DND-41 (cell line): Measurements from ENCODE around the gene NR1H2.
"Not testable (repeated sequence)": the region's sequence is repeated elsewhere in the genome, so short reads cannot be mapped to it uniquely, and the experiment has no call there.

Experiments used
- CTCF ChIP-seq: IDR thresholded peaks from 2 replicates; pipeline ENCODE4 v1.5.1; 2012; ENCODE audit warnings: borderline replicate concordance, low read length, moderate library complexity, mild to moderate bottlenecking; ENCODE audit not compliant: poor library complexity, severe bottlenecking; ENCODE audit errors: extremely low read depth
- EZH2 ChIP-seq: IDR thresholded peaks from 3 replicates; pipeline ENCODE4 v1.6.1; 2012; ENCODE audit warnings: borderline replicate concordance, low read depth, mild to moderate bottlenecking, moderate library complexity, low read length, inconsistent platforms; ENCODE audit not compliant: severe bottlenecking

DNA sequence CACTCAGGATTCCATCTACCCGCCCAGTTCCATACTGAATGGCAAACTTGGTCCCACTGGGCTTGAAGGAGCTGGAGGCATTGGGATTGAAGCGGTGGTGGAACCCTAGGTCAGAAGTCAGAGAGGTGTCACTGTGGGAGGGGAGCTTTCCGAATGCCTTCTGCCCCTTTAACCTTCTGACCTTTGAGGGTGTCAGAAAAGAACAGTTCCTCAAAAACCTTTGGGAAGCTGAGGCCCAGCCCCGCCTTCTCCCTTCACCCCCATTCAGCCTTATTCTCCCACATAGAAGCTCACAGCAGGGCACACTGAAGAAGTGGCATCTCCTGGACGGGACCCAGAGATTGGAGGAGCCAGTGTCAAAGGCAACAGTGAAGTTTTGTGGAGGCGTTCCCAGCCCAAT, 39.2 kb upstream of the NR1H2 start:
- not testable (repeated sequence) for TF ChIP-seq EZH2, CTCF
